Hematopoietic multipotent progenitor cell (in vitro differentiated cells): ENCODE results near the gene PICK1. TPM values are rescaled to one million over a fixed set of nuclear protein-coding genes. Genes with fewer than 3 reads are reported as not detected.
A peak's percentile ranks its signal among the peaks of the same experiment; 100 is the strongest.
"Not testable (repeated sequence)": the region's sequence is repeated elsewhere in the genome, so short reads cannot be mapped to it uniquely, and the experiment has no call there.

ENCODE experiments used
- DNase-seq, 3 donors: peaks; one replicate each; pipeline ENCODE4 v3.0.0-alpha.2; 2011 to 2015; ENCODE audit warnings: low read depth in 2 of 3, low spot score in 2 of 3
- total RNA-seq: library from RNA; depleted of rRNA; stranded (reverse); fragments of >200 nt; gene quantifications from one replicate; pipeline ENCODE4 v1.2.3, GENCODE V29; 2012

PICK1 gene
- total RNA-seq, 1 donor: 48.7 TPM

DNA sequence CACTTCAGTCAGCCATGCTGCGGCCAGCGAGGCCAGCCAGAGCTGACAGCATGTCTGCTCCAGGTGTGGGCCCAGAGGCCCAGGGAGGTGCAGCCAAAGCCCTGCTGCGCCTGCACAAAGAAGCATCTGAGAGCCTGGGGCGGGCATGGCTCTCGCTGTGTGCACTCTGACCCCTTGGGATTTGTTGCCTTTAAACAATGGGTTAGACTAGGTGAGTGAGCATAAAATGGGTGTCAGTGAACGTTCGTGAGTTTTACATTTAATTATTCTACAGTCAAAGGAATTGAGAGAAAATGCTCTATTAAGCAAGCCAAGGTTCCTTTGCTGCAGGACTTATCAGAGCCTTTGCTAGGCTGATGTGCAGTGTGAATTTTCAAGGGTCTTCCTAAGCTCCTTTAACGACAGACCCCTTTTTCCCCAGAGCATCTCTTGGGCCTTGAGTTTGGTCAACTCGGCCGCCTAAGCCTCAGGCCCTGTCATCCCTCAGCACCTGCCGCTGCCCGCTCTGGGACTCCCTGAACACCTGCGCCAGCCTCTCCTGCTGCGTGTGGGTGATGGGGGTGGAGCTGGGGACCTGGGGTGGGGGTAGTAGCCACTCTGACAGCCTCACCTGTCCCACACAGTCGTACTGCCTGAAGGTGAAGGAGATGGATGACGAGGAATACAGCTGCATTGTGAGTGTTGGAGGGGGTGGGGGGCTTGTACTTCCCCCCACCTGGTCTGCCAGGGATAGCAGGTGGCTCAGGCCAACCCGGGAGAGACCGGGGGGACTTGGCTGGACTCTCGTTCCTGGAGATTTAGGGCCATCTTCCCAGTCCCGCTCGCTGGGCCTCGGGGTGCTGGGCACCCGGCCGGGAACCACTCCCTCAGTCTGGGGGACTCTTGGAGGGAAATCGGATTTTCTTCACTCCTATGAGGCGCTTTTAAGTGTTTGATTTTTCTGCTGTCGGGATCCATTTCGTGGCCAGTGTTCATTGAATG lies 16.2 kb downstream of the PICK1 start:
- DNase-seq: no peak

DNA sequence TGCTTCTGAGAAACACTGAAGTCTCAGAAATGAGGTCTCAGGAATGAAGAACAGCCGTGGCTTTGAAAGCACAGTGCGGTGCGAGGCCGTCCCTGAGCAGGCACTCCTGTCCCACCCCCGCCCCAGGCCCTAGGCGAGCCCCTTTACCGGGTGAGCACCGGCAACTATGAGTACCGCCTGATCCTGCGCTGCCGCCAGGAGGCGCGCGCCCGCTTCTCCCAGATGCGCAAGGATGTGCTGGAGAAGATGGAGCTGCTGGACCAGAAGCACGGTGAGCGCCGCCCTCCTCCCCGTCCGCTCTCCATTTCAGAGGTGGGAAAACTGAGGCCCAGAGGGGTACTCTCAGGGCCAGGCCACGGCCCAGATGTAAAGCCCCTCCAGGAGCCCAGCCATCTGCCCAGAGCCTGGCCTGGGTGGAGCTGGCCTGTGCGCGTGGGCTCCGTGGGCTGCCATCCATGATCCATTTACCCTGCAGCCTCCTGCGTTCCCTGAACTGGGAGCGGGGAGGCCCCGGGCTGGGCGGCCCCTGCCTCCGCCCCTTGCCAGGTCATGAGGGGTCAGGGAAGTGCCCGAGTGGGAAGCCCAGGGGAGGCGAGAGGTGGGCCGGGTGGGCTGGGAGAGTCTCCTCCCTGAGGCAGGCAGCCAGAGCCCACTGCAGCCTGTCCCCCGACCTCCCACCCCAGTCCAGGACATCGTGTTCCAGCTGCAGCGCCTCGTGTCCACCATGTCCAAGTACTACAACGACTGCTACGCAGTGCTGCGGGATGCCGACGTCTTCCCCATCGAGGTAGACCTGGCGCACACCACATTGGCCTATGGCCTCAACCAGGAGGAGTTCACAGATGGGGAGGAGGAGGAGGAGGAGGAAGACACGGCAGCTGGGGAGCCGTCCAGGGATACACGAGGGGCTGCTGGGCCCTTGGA lies 17.2 kb downstream of the PICK1 start:
- no peak for DNase-seq

DNA sequence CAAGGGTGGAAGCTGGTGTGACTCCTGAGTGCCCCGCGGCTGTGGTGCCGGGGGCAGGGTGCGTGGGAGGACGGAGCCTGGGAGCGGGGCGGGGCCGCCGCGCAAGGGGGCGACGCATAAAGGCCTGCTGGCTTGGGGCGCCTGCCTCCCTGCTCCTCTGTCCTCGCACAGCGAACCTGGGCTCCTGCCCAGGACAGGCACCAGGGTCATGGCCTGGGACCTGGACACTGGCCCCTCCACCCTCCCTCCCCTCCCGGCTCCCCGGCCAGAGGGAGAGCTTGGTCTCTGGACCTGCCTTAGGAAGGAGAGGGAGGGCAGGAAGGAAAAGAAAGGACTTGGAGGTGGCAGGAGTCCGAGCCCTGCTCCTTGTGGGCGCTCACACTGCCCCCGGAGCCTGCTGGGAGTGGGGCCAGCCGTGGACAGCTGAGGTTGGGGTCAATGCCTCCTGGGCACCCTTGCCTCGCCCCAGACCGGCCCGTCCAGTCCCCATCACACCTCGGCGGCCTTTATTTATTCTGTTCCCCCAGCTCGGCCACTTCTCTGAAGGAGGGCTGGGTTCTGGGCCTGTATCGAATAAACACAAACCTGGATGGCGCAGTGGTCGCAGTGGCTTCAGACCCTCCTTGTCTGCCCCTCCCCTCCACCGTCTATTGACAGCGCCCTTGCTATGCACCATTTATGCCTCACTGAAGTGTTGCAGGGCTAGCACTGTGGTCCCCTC lies 18.1 kb downstream of the PICK1 start:
- no peak for DNase-seq

DNA sequence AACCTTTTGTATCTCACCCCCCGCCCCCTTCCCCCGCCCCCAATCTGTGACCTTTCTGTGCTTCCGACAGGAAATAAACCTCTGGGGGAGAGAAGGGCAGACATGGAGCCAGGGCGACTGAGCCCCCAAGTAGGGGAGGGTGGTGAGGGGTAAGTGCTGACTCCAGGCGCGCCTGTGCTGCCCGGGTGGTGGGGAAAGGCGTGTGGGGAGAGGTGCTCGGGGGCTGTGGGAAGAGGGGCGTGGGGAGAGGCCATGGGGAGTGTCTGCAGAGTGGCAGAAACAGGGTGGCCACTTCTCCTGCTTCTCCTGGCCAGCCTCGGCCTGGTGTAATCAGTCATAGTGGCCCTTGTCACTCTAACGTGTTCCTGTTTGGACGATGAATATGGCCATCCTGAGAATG lies 18.8 kb downstream of the PICK1 start:
- no peak for DNase-seq

DNA sequence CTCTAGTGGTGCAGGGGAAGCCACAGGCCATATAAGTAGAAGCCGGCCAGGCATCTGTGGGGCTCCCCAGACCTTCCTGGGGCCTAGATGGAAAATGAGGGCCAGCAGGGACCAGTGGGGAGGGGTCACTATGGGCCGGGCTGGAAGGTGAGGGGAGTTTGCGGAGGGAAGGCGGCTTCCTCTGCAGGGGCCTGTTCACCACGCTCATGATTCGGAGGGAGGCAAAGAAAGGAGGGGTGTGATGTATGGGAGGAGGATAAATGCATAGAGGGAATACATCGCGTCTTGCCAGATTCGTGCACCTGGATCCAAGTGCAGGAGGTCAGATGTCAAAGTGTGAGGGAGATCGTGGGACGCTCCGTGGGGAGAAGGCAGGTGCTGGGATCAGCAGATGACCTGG lies 19.9 kb downstream of the PICK1 start:
- no peak for DNase-seq

DNA sequence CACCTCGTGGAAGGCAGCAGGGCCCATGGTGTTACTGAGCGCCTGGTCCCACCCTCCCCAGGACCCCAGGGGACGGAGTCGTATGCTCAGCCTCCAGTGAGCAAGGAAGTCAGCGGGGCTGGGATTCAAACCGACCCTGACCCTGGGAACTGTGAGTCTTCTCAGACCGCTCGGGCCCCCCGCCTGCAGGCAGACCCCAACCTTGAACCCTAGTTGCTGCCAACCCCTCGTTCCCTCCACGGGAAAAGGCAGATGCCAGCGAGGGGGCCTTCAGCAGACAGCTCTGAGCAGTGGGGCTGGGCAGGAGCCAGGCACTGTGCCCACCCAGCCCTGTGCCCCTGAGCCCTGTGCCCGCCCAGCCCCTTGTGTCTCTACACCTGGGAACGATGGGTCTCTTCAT lies 20.4 kb downstream of the PICK1 start:
- no peak for DNase-seq

DNA sequence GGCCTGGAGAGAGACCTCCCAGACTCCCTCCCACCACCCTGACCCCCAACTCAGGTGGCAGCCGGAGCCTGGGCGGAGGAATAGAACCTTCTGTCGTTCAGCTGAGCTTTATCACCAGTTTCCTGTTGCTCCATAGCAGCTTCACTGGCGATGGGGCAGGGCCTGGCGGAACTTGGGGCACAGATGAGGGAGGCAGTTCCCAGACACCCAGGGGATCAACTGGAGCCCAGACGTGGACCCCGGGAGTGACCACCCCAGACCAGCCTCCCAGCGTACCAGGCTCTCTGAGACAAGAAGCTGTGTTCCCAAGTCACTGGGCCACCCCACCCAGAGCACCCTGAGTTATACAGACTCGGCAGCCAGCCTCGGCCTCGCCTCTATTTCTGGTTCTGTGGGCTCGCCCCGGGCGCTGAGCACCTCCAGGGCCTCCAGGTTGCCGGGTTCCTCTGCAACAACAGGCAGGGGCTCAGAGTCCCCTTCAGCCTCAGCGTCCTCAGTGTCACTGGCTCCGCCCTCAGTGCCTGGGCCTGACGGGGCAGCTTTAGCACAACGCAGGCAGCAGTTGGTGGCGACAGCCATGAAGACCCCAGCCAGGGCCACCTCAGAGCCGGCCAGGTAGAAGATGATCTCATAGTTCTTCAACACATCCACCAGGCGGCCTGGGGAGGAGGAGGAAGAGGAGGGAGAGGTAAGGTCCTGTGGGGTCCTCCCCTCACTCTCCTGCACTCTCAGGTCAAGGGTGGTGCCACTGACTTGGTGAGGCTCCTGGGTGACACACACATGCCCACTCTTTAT lies 21.0 kb downstream of the PICK1 start:
- DNase-seq: no peak

DNA sequence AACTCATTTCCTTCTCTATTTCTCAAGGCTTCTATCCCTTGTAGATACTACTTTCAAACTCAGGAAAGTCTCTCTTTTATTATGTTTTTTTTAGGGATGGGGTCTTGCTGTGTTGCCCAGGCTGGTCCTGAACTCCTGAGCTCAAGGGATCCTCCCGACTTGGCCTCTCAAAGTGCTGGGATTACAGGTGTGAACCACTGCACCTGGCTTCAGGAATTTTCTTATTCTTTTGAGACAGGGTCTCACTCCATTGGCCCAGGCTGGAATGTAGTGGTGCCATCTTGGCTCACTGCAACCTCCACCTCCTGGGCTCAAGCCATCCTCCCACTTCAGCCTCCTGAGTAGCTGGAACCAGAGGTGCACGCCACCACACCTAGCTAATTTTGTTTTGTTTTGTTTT lies 22.0 kb downstream of the PICK1 start:
- not testable (repeated sequence) for DNase-seq

DNA sequence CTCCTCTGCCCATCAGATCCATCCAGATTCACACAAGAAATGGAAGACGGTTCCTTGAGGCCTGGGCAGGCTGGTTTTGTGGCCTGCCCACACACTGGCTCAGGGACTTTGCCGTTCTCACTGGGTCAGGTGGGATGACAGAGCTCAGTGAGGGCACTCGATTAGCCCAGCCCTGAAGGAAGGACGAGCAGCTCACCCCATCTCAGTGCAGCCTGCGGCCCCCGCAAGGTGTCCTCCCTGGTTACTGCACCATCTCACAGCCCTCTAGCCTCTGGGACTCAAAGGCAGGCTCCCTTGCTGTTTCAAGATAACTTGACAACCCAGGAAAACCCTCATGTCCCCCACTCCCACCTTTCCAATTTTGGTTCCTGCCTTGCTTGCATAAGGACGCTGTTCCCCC lies 22.6 kb downstream of the PICK1 start:
- no peak for DNase-seq

DNA sequence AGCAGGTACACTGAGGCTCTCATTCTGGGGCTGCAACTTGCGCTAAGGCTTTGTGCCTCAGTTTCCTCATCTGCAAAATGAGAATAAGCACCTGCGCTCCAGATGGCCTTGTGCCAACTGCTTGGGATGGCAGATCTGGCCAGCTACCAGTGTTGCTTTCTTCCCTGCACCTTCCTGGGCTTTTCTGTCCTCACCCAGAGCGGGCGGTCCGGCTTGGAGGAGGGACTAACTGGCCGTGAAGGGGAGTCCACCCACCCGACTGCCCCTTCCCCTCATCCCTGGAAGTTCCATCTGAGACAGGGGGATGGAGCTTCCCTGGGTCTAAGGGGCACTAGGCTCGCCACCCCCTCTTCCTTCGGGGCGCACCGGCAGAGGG lies 23.3 kb downstream of the PICK1 start:
- DNase-seq: no peak

DNA sequence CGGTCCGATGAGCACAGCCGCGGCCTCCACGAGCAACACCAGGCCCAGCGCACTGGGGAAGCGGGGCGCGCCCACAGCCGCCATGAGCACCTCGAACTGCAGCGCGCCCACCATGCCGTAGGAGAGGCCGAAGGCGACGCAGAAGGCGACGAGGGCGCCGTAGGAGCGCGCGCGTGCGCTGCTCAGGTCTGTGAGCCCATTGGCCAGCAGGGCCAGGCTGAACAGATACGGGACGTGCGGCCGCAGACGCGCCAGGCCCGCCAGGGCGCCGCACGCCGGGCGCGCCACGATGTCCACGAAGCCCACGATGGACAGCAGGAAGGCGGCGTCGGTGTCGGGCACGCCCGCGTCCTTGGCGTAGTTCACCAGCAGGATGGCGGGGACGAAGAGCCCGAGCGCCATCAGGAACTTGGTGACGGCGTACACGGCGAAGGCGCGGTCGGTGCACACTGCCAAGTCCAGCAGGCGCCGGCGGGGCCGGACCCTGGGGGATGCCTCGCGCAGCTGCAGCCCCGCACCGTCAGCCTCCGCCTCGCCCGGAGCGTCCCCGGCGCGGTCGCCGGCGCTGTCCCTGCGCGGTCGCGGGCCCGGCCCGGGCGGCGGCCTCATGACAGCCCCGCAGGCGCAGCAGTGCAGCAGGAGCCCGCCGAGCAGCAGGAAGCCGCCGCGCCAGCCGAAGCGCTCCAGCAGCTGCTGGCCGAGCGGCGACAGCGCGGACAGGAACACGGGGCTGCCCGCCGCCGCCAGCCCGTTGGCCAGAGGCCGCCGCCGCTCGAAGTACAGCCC lies 23.8 kb downstream of the PICK1 start:
- peak in 1 of 3 donors; percentile 21 for DNase-seq

DNA sequence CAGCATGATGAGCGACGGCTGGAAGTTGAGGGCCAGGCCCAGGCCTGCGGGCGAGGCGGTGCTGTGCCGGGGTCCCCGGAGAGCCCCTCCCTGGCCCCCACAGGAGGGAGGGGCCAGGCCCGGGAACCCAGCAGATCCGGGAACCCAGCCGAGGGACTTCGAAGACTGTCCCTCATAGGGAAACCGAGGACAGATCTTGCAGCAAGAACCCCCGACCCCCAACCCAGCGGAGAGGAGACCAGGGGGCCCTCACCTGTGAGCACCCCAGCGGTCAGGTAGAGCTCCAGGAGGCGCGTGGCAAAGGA lies 24.4 kb downstream of the PICK1 start:
- no peak for DNase-seq

DNA sequence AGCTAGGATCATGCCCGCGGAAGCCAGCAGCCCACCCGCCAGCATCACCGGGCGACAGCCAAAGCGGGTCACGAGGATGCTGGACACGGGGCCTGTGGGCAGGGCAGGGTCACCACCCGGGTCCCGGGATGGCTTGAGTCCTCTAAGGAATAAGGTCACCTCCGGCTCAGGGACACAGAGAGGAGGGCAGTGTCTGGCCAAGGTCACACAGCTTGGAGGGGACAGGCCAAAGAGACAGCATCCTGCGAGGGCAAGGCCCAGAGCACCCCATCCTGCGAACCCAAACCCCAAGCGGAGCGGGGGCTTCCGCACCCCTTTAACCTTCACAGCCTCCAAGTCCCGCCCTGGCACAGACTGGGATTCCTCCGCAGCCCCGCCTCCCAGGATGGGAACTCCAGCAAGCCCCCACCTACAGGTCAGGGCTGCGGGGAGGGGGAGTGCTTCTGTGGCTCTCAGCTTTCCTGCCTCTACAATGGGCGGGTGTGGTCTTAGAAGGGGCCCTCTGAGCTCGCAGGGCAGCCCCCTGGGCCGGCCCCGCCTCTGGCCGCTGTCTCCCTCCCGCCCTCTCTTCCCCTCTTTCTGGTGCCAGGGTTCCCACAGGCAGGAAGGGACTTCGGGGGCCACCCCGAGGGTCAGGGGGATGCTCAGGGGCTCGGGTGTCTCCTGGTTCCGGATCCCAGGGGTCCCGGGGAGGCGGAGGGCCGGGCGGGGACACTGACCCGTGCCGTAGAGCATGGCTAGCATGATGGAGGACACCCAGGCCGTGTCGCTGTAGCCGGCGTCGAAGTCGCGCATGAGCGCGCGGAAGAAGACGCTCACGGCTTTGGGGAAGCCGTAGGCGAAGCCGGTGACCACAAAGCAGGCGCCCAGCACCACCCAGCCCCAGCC lies 25.0 kb downstream of the PICK1 start:
- DNase-seq: peak in 2 of 3 donors; percentile 27 to 41

DNA sequence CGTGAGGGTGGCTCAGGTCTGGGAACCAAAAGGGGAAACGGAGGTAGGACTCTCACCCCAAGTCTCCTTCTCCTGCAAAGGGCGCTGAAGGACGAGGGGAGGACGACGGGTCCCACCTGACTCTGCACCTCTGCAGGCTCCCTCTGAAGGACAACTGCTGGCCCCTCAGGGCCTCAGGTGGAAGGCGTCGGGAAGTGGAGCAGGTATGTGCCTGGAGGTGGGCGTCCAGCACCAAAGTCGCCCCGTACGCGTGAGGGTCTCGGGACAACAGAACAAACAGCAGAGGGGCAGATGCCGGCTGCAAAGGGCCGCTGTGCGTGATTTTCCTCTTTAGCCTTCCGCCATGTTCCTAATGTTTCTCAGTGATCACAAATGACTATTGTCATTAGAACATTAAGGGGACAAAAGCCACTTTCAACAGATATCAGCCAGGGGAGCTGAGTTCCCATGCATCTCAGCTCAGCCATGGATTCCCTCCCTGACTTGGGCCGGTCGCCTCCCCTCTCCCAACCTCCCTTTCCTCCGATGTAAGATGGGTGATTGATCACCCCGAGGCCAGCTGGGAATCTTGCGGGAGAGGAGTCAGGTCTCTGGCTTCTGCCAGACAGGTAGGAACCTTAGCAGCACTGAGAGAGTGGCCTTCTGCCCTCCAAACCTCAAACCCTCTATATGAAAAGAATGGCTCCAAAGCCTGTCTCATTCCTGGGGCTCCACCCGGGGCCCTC lies 25.9 kb downstream of the PICK1 start:
- no peak for DNase-seq

DNA sequence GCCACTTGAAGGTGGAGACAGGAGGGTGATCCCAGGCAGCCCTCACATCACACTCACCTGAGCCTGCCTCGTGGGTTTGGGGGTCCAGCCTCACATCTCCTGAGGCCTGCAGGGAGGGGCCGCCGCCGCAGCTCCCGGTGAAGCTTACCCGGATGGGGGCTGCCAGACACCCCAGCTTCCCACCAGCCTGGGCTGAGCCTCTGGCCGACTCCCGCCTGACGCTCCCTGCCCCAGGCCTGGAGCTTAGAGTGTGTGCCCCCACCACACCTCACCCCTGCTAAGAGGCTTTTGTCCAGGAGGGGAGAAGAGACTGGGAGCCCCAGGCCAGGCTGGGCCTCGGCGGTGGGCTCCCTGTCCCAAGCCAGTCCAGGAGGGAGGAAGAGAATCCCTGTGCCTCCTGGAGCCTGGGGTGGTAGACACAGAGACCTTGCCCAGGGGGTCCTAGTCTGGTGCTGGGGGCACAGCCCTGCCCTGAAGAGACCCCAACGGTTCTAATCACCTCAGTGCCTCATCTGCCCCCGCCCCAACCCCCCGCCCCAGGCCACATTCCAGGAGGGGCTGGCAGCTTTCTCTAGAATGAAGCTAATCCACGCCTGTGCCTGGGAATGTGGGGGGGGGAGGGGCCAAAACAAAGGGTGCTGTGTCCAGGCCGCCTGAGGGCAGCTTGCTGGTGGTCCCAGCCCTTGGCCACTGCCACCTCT lies 26.9 kb downstream of the PICK1 start, which contains the start of gene SLC16A8:
Gene SLC16A8, minus strand, starts transcription at position 254 of the 701 bp plus-strand sequence. CDS start 1,311 bp downstream, outside the sequence.
- no peak for DNase-seq

DNA sequence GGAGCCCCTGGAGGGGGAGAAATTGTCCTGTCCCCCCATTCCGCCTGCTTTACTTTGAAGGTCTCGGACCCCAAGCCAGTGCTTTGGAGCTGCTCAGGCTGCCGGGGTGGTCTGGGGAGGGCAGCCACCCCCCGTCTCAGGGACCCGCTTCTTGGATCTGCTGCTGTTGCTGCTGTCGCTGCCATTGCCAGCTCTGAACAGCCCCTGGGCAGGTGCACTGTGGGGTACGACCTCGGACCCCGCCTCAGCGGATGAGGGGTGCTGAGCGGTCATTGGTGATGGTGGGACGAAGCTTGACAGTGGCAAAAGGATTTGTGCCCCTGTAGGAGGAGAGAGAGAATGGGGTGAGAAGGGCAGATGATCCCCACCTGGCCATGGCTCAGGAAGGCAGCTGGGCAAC lies 27.9 kb downstream of the PICK1 start:
- no peak for DNase-seq

DNA sequence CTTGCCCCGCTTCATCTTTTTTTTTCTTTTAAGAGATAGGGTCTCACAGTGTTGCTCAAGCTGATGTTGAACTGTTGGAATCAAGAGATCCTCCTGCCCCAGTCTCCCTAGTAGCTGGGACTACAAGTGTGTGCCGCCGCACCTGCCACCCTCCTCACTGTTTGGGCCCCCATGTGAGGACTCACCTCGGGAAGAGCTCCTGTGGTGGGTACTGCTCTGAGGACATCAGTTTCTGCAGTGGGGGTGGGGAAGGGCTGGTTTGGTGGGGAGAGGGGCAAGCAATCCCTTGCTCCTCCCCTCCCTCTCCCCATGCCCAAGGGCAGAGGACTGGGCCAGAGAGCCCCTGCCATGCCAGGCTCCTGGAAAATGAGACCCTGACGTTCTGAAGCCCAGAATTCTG lies 28.3 kb downstream of the PICK1 start:
- DNase-seq: no peak
